Measurements from ENCODE around the gene PXDC1. TPM values are rescaled to one million over a fixed set of nuclear protein-coding genes. Genes with fewer than 3 reads are reported as not detected.

The PXDC1 gene
- total and polyA plus RNA-seq, 2 donors (not counting 3 experiments of a cell fraction or from before 2014, with no cell fraction given): 60.9 to 121 TPM

- ChIA-PET POLR2A (interaction anchor here (0.6 to 1.5 kb wide), 7 partner anchors 44 to 471 kb away, joined by 3 to 8 read pairs (median 5); partner anchors contain the start of gene FAM50B), CTCF (interaction anchor here (0.9 to 1.8 kb wide), 12 partner anchors 44 to 239 kb away, joined by 3 to 13 read pairs (median 6); partner anchors contain the start of gene FAM50B)
- Histone ChIP-seq H3K4me1 (ENCODE audit: control insufficient read depth, extremely low read depth, insufficient read depth, low read length) (peaks cover 42% of the 10 kb centered on the region), H3K9ac (replicated peaks; ENCODE audit: extremely low read depth, insufficient read depth, low read length) (peak overlapping the region; percentile 100), H2AFZ (ENCODE audit: low read depth, low read length) (peak overlapping the region; percentile 27), H3K79me2 (ENCODE audit: control insufficient read depth, insufficient read depth, low read length) (peaks cover 48% of the 10 kb centered on the region), H3K9me1 (replicated peaks; ENCODE audit: control insufficient read depth, extremely low read depth, insufficient read depth, low read length) (no peaks in the 10 kb centered on the region), H4K20me1 (replicated peaks; ENCODE audit: control insufficient read depth, extremely low read depth, insufficient read depth, low read length) (no peaks in the 10 kb centered on the region), H3K4me2 (ENCODE audit: insufficient read depth, low read length) (peak overlapping the region; percentile 65), H3K27me3 (ENCODE audit: control insufficient read depth in 2 of 2, insufficient read depth in 2 of 2, low read length in 2 of 2) (no peaks in the 10 kb centered on the region), H3K27ac (ENCODE audit: insufficient read depth, low read depth, low read length) (peak overlapping the region; percentile 99), H3K4me3 (replicated peaks in 1 of 3; ENCODE audit: insufficient read depth in 1 of 3, low read depth in 1 of 3, low read length in 3 of 3) (peak overlapping the region; percentile 85 to 96 (median 89)), H3K36me3 (ENCODE audit: control insufficient read depth in 2 of 2, extremely low read depth in 1 of 2, insufficient read depth in 2 of 2, low read length in 2 of 2) (peaks cover 0 to 3% of the 10 kb centered on the region in 2 experiments), H3K9me3 (replicated peaks; ENCODE audit: control insufficient read depth, insufficient read depth, low read length) (no peaks in the 10 kb centered on the region)
- DNase-seq (ENCODE audit: low read depth, low spot score) (peak; percentile 95), FAIRE-seq (peak; percentile 90)
- dilution Hi-C loops (cut with MboI; ENCODE audit: extremely low pct_ligation_motif_present, low sequenced_read_pairs) (no loop called here), intact Hi-C loops (cut with micrococcal nuclease) (loop anchor here (1.0 kb wide), 4 partner anchors 44 to 97 kb away; partner anchors contain the start of gene FAM50B)
- no TSS peak for BruUV-seq (replicated peaks)
- TF ChIP-seq POLR2AphosphoS5 (IDR thresholded peaks at IDR 0.05; ENCODE audit: insufficient read depth, low read depth, low read length): peak; percentile 80
- TF ChIP-seq, protein P1, sequence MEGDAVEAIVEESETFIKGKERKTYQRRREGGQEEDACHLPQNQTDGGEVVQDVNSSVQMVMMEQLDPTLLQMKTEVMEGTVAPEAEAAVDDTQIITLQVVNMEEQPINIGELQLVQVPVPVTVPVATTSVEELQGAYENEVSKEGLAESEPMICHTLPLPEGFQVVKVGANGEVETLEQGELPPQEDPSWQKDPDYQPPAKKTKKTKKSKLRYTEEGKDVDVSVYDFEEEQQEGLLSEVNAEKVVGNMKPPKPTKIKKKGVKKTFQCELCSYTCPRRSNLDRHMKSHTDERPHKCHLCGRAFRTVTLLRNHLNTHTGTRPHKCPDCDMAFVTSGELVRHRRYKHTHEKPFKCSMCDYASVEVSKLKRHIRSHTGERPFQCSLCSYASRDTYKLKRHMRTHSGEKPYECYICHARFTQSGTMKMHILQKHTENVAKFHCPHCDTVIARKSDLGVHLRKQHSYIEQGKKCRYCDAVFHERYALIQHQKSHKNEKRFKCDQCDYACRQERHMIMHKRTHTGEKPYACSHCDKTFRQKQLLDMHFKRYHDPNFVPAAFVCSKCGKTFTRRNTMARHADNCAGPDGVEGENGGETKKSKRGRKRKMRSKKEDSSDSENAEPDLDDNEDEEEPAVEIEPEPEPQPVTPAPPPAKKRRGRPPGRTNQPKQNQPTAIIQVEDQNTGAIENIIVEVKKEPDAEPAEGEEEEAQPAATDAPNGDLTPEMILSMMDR (IDR thresholded peaks at IDR 0.05; ENCODE audit: extremely low read depth in 1 of 2, insufficient read depth in 1 of 2, low read depth in 1 of 2, low read length in 2 of 2): peak; percentile 24 to 60
- no peak for TF ChIP-seq EZH2 (IDR thresholded peaks at IDR 0.05; ENCODE audit: borderline replicate concordance, low read depth, low read length, severe bottlenecking)
- TF ChIP-seq FOS (IDR thresholded peaks at IDR 0.05; ENCODE audit: borderline replicate concordance, insufficient read depth, low read length): peak; percentile 38
These were observed 417 bp upstream of the PXDC1 start for GRCh38 chr6:3751730-3752530.

Measured in endothelial cell of umbilical vein (primary cell).